Smooth muscle cell (in vitro differentiated cells): ENCODE measurements around the gene ARFGEF2. TPM values are rescaled to one million over a fixed set of nuclear protein-coding genes. Genes with fewer than 3 reads are reported as not detected.

ENCODE experiments used
- DNase-seq: peaks from one replicate; lab custom pipeline; 2025; ENCODE audit not compliant: unreplicated experiment; lab: John Stamatoyannopoulos, UW
- H2AFZ ChIP-seq: fragments of 200-600 bp; sonication (generic); 2 replicates; pipeline ENCODE4 v1.6.0; 2016; ENCODE audit warnings: antibody characterized with exemption, low read depth, mild to moderate bottlenecking
- H3F3A ChIP-seq: fragments of 200-600 bp; sonication (generic); 2 replicates; pipeline ENCODE4 v1.6.0; 2017; ENCODE audit warnings: antibody characterized with exemption, low read depth
- H3K27ac ChIP-seq: fragments of 200-600 bp; sonication (generic); 2 replicates; pipeline ENCODE4 v1.5.1; 2016; ENCODE audit warnings: low read depth, mild to moderate bottlenecking
- H3K27me3 ChIP-seq: fragments of 200-600 bp; sonication (generic); 2 replicates; pipeline ENCODE4 v1.6.1; 2016; ENCODE audit warnings: low read depth, mild to moderate bottlenecking
- H3K36me3 ChIP-seq: fragments of 200-600 bp; sonication (generic); 2 replicates; pipeline ENCODE4 v1.5.1; 2016; ENCODE audit warnings: low read depth
- H3K4me1 ChIP-seq: fragments of 200-600 bp; sonication (generic); 2 replicates; pipeline ENCODE4 v1.5.1; 2016; ENCODE audit warnings: low read depth
- H3K4me2 ChIP-seq: fragments of 200-600 bp; sonication (generic); 2 replicates; pipeline ENCODE4 v1.6.0; 2016; ENCODE audit warnings: mild to moderate bottlenecking
- H3K4me3 ChIP-seq: fragments of 200-600 bp; sonication (generic); 2 replicates; pipeline ENCODE4 v1.5.1; 2016; ENCODE audit warnings: mild to moderate bottlenecking
- H3K79me2 ChIP-seq: fragments of 200-600 bp; sonication (generic); 2 replicates; pipeline ENCODE4 v1.6.0; 2016; ENCODE audit warnings: low read depth, mild to moderate bottlenecking
- H3K9ac ChIP-seq: fragments of 200-600 bp; sonication (generic); 2 replicates; pipeline ENCODE4 v1.6.0; 2016; ENCODE audit warnings: low read depth
- H3K9me3 ChIP-seq: fragments of 200-600 bp; sonication (generic); replicated peaks from 2 replicates; pipeline ENCODE4 v1.5.1; 2016; ENCODE audit warnings: low read depth
- H4K20me1 ChIP-seq: fragments of 200-600 bp; sonication (generic); 2 replicates; pipeline ENCODE4 v1.6.0; 2016; ENCODE audit warnings: low read depth
- CTCF ChIP-seq: fragments of 200-600 bp; sonication (generic); IDR thresholded peaks from 2 replicates; pipeline ENCODE4 v1.5.1; 2017; ENCODE audit warnings: borderline replicate concordance, mild to moderate bottlenecking, antibody characterized with exemption; ENCODE audit not compliant: insufficient read depth, poor library complexity, severe bottlenecking
- WGBS: methylation state at CpG from one replicate; pipeline ENCODE4 v1.1.7; 2016; ENCODE audit warnings: low lambda C conversion rate; 5-methylcytosine and 5-hydroxymethylcytosine counted together
- polyA plus RNA-seq: library from polyadenylated mRNA; unstranded; fragments of >200 nt; fragmentation: Nextera tagmentation; extraction: Ambion mirVana; gene quantifications from 2 replicates; pipeline ENCODE4 v1.2.1, GENCODE V29; 2016
- total RNA-seq: library from RNA; depleted of rRNA; stranded (reverse); fragments of >200 nt; gene quantifications from 2 replicates; pipeline ENCODE4 v1.2.3, GENCODE V29; 2014

Gene ARFGEF2
- total RNA-seq, result 29.6 and 34.6 TPM in 2 replicates
- 6.5 and 9.4 TPM in 2 replicates for polyA plus RNA-seq

- WGBS, result under 1% methylated on average over 50 of the region's 70 CpGs
- H3K9me3 ChIP-seq, result no peaks in the 10 kb centered on the region
- H3F3A ChIP-seq, result peaks cover 13% of the 10 kb centered on the region
- DNase-seq, result peak; percentile 74
- peak within 1 kb of the TSS; percentile 68 for H3K4me3 ChIP-seq
- no peaks in the 10 kb centered on the region for H3K27me3 ChIP-seq
- peak within 1 kb of the TSS; percentile 95 for H3K27ac ChIP-seq
- H4K20me1 ChIP-seq, result peaks cover 28% of the 10 kb centered on the region
- TF ChIP-seq CTCF, result no peak
- H2AFZ ChIP-seq, result peak within 1 kb of the TSS; percentile 64
- H3K36me3 ChIP-seq, result no peaks in the 10 kb centered on the region
- peaks cover 16% of the 10 kb centered on the region for H3K4me1 ChIP-seq
- peak within 1 kb of the TSS; percentile 98 for H3K9ac ChIP-seq
- H3K4me2 ChIP-seq, result peak within 1 kb of the TSS; percentile 97
- peaks cover 46% of the 10 kb centered on the region for H3K79me2 ChIP-seq
Measured at GRCh38 chr20:48921168-48921882, at the start of gene ARFGEF2. TSS of gene ARFGEF2 (plus strand) at chr20:48921711. CDS start at chr20:48921890, 179 bp downstream.

- no peak for TF ChIP-seq CTCF
Measured at GRCh38 chr20:48875233-48875913, 46.1 kb upstream of the ARFGEF2 start.

GRCh38 chr20:48875914-48876240 is 45.6 kb upstream of the ARFGEF2 start:
- Histone ChIP-seq H3K27me3 (no peaks in the 10 kb centered on the region), H2AFZ (no peak overlapping the region), H3K79me2 (no peaks in the 10 kb centered on the region), H3K4me2 (no peak overlapping the region), H3K9me3 (no peaks in the 10 kb centered on the region), H3K9ac (no peak overlapping the region), H3K36me3 (no peaks in the 10 kb centered on the region), H3K4me3 (no peak overlapping the region), H3F3A (no peaks in the 10 kb centered on the region), H3K27ac (no peak overlapping the region), H3K4me1 (no peaks in the 10 kb centered on the region), H4K20me1 (no peaks in the 10 kb centered on the region)
- DNase-seq, result no peak
- no peak for TF ChIP-seq CTCF
- WGBS, result 64% methylated on average over 5 of the region's 5 CpGs

More at GRCh38 chr20:48875233-48875913, 46.1 kb upstream of the ARFGEF2 start:
- no peaks in the 10 kb centered on the region for H3K36me3 ChIP-seq
- H4K20me1 ChIP-seq, result no peaks in the 10 kb centered on the region
- H3K4me1 ChIP-seq, result no peaks in the 10 kb centered on the region
- no peaks in the 10 kb centered on the region for H3K79me2 ChIP-seq
- H3K4me3 ChIP-seq, result no peak overlapping the region
- H3K9ac ChIP-seq, result no peak overlapping the region
- no peak overlapping the region for H3K4me2 ChIP-seq
- no peak for DNase-seq
- H3K27me3 ChIP-seq, result no peaks in the 10 kb centered on the region
- no peaks in the 10 kb centered on the region for H3F3A ChIP-seq
- 87% methylated on average over 17 of the region's 17 CpGs for WGBS
- H3K27ac ChIP-seq, result no peak overlapping the region
- no peaks in the 10 kb centered on the region for H3K9me3 ChIP-seq
- H2AFZ ChIP-seq, result no peak overlapping the region
